ENCODE data around the gene RNU2-1. TPM values are rescaled to one million over a fixed set of nuclear protein-coding genes. Genes with fewer than 3 reads are reported as not detected.

The RNU2-1 gene
- total RNA-seq, 1 experiment from 2014 or later = 4,481 TPM

GRCh38 chr17:43219001-43219400 is 14.8 kb downstream of the RNU2-1 start:
- no peaks in the 10 kb centered on the region for H3K9me3 ChIP-seq (ENCODE audit: control insufficient read depth, insufficient read depth, low read depth, low read length)
- ChIA-PET CTCF (no interaction called here), POLR2A (no interaction called here)
- no peak overlapping the region for H3K27ac ChIP-seq (ENCODE audit: low read length)
- no peak for TF ChIP-seq SIN3A (IDR thresholded peaks at IDR 0.05; ENCODE audit: borderline replicate concordance, insufficient read depth, low read depth, low read length)
- no peak for TF ChIP-seq TCF7L2 (IDR thresholded peaks at IDR 0.05; ENCODE audit: low read depth, low read length)
- TF ChIP-seq POLR2AphosphoS5 (IDR thresholded peaks at IDR 0.05; ENCODE audit: low read depth, low read length) = no peak
- no peak for TF ChIP-seq REST (IDR thresholded peaks at IDR 0.05; ENCODE audit: insufficient read depth in 1 of 2, low read depth in 2 of 2, low read length in 1 of 2)
- no peak overlapping the region for H3K4me3 ChIP-seq (ENCODE audit: low read depth in 2 of 2, low read length in 2 of 2)
- H3K4me1 ChIP-seq (ENCODE audit: control insufficient read depth, insufficient read depth, low read length) = no peaks in the 10 kb centered on the region
- no peaks in the 10 kb centered on the region for H3K36me3 ChIP-seq (ENCODE audit: control insufficient read depth, insufficient read depth, low read length)
- DNase-seq (ENCODE audit: low read depth, low spot score) = no peak
- in situ Hi-C loops (cut with HindIII; ENCODE audit: low pct_unique_long_range_greater_than_20kb, low sequenced_read_pairs) = no loop called here
- BruUV-seq (replicated peaks) = no TSS peak
- no peaks in the 10 kb centered on the region for H3K27me3 ChIP-seq (ENCODE audit: control insufficient read depth, insufficient read depth, low read length)
- intact Hi-C loops (cut with micrococcal nuclease; ENCODE audit: unreplicated experiment) = no loop called here
- ATAC-seq = no peak

GRCh38 chr17:43217614-43218087 is 16.1 kb downstream of the RNU2-1 start:
- CTCF ChIA-PET = no interaction called here
- DNase-seq (ENCODE audit: low read depth, low spot score) (no peak), ATAC-seq (no peak)
- no peaks in the 10 kb centered on the region for H3K36me3 ChIP-seq (ENCODE audit: control insufficient read depth, insufficient read depth, low read length)
- no peaks in the 10 kb centered on the region for H3K27me3 ChIP-seq (ENCODE audit: control insufficient read depth, insufficient read depth, low read length)
- no peak overlapping the region for H3K27ac ChIP-seq (ENCODE audit: low read length)
- no peaks in the 10 kb centered on the region for H3K9me3 ChIP-seq (ENCODE audit: control insufficient read depth, insufficient read depth, low read depth, low read length)
- no TSS peak for BruUV-seq (replicated peaks)
- H3K4me1 ChIP-seq (ENCODE audit: control insufficient read depth, insufficient read depth, low read length) = peaks cover under 1% of the 10 kb centered on the region; the same call in 1 of the 2 replicates
- in situ Hi-C loops (cut with HindIII; ENCODE audit: low pct_unique_long_range_greater_than_20kb, low sequenced_read_pairs) = no loop called here
- POLR2A ChIA-PET = no interaction called here
- H3K4me3 ChIP-seq (ENCODE audit: low read depth in 2 of 2, low read length in 2 of 2) = no peak overlapping the region
- intact Hi-C loops (cut with micrococcal nuclease; ENCODE audit: unreplicated experiment) = no loop called here
- TF ChIP-seq CTCF (IDR thresholded peaks at IDR 0.05) (no peak), REST (IDR thresholded peaks at IDR 0.05; ENCODE audit: insufficient read depth in 1 of 2, low read depth in 2 of 2, low read length in 1 of 2) (no peak), POLR2AphosphoS5 (IDR thresholded peaks at IDR 0.05; ENCODE audit: low read depth, low read length) (no peak), TCF7L2 (IDR thresholded peaks at IDR 0.05; ENCODE audit: low read depth, low read length) (no peak), SIN3A (IDR thresholded peaks at IDR 0.05; ENCODE audit: borderline replicate concordance, insufficient read depth, low read depth, low read length) (no peak)
